GM12873 (cell line): ENCODE measurements around the gene STYXL1.

Experiments
- TF ChIP-seq, protein P1 (sequence below): IDR thresholded peaks from 2 replicates; pipeline ENCODE4 v1.5.1; 2012; ENCODE audit warnings: low read depth, mild to moderate bottlenecking, moderate library complexity, low read length, control low read depth; ENCODE audit not compliant: insufficient read depth; ENCODE audit errors: missing control alignments

The STYXL1 gene

DNA sequence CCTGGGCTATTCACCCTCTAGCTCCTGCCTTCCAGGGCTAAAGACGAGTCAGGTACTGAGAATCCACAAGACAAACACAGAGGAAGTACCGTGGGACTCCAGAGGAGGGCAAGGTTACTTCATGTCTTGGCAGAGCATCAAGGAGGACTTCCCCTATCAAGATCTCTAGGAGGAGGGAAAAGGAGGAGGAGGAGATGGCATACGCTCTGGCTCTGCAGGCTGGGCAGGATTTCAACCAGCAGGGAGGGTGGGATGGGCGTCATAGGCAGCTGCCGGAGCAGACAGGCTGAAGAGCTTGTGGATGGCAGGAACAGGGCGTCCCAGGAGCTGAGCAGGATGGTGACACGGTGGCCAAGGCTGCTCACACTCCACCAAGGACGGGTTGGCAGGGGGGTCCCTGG, 21.4 kb upstream of the STYXL1 start:
- TF ChIP-seq, protein P1, sequence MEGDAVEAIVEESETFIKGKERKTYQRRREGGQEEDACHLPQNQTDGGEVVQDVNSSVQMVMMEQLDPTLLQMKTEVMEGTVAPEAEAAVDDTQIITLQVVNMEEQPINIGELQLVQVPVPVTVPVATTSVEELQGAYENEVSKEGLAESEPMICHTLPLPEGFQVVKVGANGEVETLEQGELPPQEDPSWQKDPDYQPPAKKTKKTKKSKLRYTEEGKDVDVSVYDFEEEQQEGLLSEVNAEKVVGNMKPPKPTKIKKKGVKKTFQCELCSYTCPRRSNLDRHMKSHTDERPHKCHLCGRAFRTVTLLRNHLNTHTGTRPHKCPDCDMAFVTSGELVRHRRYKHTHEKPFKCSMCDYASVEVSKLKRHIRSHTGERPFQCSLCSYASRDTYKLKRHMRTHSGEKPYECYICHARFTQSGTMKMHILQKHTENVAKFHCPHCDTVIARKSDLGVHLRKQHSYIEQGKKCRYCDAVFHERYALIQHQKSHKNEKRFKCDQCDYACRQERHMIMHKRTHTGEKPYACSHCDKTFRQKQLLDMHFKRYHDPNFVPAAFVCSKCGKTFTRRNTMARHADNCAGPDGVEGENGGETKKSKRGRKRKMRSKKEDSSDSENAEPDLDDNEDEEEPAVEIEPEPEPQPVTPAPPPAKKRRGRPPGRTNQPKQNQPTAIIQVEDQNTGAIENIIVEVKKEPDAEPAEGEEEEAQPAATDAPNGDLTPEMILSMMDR, result no peak

DNA sequence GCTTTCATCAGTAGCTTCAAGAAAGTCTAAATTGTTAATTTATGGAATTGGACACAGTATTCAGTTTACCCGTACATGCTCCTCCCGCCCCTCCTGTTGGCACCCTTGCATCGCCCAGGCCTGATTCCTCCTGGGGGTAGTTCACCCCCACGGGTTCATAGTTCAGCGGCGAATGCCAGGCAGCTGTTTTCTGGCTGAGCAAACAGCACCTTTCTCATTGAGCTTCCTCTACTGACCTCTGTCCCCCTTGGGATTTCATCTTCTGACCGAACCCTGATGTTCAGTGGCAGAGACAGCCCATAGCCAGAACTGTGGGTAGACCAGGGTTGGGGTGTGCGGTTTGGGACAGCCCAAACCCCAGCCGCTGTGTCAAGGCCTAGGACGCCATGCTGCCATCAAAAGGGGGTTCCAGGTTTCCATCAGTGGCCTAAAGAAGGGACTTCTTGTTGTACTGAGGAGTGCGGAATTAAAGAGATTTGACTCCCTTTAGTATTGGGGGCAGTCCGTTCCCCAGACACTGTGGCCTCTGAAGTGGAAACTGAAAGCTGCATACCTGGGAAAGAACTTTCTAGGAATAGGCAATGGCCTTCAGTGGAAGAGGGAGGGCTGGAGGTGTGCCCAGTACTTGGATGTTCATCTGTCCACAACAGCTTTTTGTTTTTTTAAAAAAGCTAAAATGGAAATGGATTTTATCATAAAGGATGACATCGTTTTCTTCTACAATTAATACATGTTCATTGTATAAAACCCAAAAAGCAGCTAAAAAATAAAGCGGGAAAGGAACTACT, 19.1 kb upstream of the STYXL1 start:
- TF ChIP-seq, protein P1, result no peak

DNA sequence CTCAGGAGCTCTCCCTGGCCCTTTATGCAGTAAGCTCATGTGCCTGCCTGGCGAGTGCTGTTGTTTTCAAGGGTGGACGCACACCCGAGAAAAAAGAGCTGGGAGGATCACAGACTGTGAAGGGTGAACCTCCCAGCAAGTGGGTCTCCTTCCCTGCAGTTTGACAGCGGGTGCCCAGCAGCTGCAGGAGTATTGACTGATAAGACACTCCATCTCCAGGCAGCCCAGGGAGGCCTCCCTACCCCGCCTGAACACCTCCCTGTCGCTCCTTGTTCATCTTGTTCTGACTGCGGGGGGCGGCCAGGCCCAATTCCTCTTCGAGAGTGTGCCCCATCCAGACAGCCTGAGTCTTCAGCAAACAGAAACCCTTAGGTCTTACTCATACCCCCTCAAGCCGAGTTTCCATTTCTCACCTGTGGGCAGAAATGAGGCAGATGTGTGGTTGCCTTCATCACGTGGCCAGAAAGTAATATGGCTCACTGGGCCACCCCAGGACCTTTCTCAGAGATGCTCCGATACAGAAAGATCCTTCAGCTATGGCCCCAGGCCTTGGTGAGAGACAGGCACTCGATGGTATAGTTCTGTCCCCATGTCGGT, 17.3 kb upstream of the STYXL1 start:
- TF ChIP-seq, protein P1, result no peak

DNA sequence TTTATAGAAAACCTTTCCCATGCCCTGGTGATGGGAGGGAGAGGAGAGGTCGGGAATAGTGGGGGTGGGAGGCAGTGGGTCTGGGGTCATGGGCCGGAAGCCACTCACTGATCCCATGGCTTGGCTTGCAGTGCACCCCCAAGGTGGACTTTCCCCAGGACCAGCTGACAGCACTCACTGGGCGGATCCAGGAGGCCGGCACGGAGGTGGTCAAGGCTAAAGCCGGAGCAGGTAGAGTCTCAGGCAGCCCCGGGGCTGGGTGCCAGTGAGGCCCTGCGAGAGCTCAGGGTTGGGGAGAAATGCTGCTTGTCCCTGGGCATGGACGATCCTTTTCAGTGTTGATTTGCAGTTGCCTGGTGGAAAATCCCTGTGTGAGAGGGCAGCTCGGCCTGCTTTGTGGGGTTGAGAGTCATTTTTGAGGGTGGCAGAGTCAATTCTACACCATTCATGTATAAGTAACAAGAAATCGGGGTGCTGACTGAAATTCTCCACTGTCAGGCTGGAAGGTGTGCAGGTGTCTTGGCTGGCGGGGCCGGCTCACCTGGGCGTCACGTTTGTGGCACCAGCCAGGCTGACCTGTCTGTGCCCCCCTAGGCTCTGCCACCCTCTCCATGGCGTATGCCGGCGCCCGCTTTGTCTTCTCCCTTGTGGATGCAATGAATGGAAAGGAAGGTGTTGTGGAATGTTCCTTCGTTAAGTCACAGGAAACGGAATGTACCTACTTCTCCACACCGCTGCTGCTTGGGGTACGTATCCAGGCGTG, 16.6 kb upstream of the STYXL1 start:
- TF ChIP-seq, protein P1, result no peak

DNA sequence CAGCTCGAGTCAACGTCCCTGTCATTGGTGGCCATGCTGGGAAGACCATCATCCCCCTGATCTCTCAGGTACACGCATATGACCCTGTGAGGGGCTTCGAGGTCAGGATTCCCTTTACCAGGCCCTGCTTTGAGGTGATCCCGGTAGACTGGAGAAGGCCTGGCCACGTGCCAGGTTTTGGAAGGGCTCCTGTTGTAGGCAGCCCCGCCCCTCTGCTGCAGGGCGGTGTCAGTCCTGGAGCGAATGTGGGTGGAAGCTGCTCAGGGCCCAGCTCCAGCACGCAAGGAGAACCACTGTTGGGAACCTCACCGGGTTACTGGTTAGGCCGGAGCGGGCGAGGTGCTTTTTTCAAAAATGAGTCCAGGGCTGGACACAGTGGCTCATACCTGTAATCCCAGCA, 15.7 kb upstream of the STYXL1 start:
- TF ChIP-seq, protein P1, result no peak

DNA sequence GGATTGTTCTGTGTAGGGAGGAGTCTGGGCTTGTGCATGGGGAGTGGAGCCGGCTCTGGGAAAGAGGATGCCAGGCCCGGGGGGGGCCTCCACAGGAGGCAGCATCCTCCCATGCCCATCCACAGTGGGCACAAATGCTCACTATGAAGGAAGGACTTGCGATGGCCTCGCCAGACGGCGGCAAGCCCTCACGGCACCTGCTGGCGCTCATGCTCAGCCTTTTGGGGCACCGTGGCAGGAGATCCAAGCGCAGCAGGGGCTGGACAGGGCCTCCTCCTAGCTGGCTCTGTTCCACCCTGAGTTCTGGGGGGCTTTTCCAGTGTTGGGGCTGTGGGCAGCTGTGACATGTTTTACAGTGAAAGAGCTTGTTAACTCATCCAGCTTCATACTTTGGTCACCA, 15.3 kb upstream of the STYXL1 start:
- TF ChIP-seq, protein P1, result no peak

DNA sequence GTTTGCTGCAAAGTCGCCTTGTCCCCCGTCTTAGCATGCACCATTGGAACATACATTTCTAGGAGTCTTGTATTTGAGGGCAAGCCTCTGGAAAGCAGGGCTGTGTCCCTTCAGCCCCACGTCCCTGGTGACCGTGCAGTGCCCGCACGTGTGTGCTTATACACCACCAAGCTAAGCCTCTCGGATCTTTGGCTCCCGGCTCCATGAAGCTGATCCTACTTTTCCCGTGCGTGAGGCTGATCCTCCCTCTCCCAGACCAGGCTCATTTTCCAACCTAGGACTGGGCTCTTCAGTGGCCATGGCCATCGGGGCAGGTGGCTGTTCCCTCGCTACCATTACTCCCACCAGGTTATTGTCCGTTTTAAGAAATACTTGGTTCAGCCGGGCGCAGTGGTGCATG, 14.5 kb upstream of the STYXL1 start:
- TF ChIP-seq, protein P1, result no peak
